GM18951 (cell line): Measurements from ENCODE around the gene FREM2.

Source experiments
- POLR2A ChIP-seq: IDR thresholded peaks from 4 replicates; pipeline ENCODE4 v1.6.1; 2011; ENCODE audit warnings: mild to moderate bottlenecking; ENCODE audit not compliant: insufficient read length, insufficient read depth; ENCODE audit errors: extremely low read depth
- in situ Hi-C: fragments of 300-500 bp; cut with MboI; formaldehyde crosslinking; loops from one replicate; pipeline ENCODE4 v1.12.0; 2022; ENCODE audit warnings: low sequenced_read_pairs, mixed read lengths, inconsistent platforms; ENCODE audit not compliant: unreplicated experiment

FREM2 gene

GRCh38 chr13:38697197-38697596 is 10.3 kb downstream of the FREM2 start:
- in situ Hi-C loops, result no loop called here
- no peak for TF ChIP-seq POLR2A

- TF ChIP-seq POLR2A, result no peak
- in situ Hi-C loops, result no loop called here
Observed at GRCh38 chr13:38697628-38698333, 10.9 kb downstream of the FREM2 start.

DNA sequence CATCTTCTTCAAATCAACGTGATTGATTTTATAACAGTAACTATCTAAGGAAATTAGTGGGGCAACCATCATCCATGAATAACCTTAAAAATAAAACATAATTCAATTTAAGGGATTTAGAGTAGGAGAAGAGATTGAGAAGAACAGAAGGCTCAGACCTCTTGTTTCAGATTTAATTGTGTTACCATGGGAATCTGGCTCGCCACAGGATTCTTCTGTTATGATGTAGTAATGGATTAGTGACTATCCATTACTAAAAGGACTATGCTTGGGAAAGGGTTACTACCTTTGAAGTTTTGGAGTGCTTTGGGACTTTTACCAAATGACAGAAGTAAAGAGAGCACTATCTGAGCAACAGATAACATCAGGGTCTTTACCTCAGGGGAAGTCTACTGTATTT is 13.2 kb downstream of the FREM2 start:
- no peak for TF ChIP-seq POLR2A
- in situ Hi-C loops, result no loop called here

GRCh38 chr13:38702669-38703068 is 15.8 kb downstream of the FREM2 start:
- no peak for TF ChIP-seq POLR2A
- in situ Hi-C loops, result no loop called here

DNA sequence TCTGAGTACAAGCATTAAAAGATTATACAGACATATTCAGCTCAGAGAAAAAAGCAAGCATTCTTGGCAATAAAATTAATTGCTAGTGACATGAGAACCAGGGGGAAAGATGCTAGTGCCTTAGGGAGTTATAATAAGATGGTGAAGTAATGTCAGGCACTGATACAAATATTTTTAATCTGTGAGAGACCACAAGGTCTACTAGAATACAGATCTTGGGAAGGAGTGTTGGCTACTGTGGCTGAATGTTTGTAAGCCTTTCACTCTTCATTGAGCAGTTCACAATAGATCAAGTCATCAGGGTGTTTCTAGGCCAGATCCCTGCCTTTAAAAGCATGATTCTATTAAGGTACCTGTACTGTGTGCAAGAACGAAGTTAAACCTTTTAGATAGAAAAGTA is 16.4 kb downstream of the FREM2 start:
- no peak for TF ChIP-seq POLR2A
- in situ Hi-C loops, result no loop called here

DNA sequence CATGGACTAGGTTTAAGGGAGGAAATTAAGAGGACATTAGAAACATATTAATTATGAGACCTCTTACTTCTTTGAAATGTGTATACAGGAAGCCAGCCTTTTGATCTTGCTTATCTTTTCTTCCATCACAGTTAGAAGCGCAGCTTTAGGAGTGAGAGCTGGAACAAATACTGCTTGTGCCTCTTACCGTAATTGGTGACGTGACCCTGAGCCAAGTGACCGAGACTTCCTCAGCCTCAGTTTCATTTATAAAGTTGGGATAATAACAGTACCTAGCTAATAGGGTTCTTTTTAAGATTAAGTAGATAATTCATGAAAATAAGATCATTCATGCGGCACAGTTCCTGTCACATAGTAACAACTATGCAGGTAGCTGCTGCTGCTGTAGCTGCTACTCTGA is 18.5 kb downstream of the FREM2 start:
- TF ChIP-seq POLR2A, result no peak
- in situ Hi-C loops, result no loop called here

DNA sequence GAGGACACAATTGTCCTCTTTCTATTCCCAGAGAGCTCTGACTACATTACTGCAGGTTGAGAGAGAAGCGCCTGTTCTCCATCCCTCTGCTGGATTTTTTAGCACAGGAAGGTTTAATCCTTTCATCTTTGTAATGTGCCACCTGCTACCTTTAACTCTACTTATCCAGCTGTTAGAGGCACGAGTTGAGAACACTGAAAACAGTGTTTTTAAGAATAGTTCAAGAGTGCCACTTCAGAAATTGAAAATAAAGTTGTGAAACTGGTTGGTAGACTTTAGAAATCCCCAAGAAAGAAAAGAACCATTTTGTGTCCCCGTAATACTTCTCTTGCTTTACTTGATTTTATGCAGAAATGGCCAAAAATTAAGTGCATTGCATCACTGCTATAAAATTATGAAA is 20.6 kb downstream of the FREM2 start:
- TF ChIP-seq POLR2A, result no peak
- in situ Hi-C loops, result no loop called here

GRCh38 chr13:38713046-38713445 is 26.2 kb downstream of the FREM2 start:
- in situ Hi-C loops, result no loop called here
- TF ChIP-seq POLR2A, result no peak

GRCh38 chr13:38718374-38718773 is 31.5 kb downstream of the FREM2 start:
- in situ Hi-C loops, result no loop called here
- TF ChIP-seq POLR2A, result no peak

GRCh38 chr13:38730332-38730731 is 43.5 kb downstream of the FREM2 start:
- in situ Hi-C loops, result no loop called here

GRCh38 chr13:38733146-38733545 is 46.3 kb downstream of the FREM2 start:
- in situ Hi-C loops, result no loop called here
- TF ChIP-seq POLR2A, result no peak

More at GRCh38 chr13:38730332-38730731, 43.5 kb downstream of the FREM2 start:
- TF ChIP-seq POLR2A, result no peak

DNA sequence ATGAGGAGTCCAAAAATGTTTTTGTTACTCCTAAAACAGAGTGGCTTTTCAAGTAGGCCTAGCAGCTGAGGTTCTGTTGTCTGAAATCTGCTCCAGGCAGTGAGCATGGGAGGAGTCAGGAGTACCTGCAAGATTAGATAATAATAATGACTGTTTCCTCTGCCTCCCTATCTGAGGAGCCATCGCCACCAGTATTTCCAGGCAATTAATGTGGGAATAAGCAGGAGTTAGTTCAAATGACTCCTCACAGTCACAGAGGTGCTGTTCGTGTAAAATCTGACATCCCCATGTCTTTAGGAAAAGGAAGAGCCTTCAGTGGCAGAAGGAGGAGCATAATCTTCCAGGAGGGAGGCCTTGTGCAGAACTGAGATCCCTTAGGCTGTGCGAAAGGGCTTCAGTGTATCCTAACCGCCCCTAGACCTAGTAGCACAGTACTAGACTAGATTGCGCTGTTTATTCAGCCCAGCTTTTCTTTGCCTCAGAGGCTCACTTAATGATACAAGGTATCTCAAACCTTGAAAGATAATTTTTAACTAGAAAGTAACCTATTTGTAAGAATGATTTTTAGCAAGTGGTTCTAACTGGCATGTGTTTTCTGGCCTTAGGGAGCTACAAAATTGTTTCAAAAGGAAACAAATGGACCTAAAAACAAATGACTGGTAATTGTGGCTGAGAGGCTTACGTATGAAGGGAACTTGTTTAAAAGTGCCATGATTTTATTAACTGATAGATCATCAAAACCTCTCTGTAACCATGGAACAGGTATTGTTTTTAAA is 49.0 kb downstream of the FREM2 start:
- in situ Hi-C loops, result no loop called here
- no peak for TF ChIP-seq POLR2A

GRCh38 chr13:38743466-38743865 is 56.6 kb downstream of the FREM2 start:
- no peak for TF ChIP-seq POLR2A
- in situ Hi-C loops, result no loop called here

GRCh38 chr13:38752686-38753085 is 65.8 kb downstream of the FREM2 start:
- in situ Hi-C loops, result no loop called here
- no peak for TF ChIP-seq POLR2A
